GM21825 (cell line): Measurements from ENCODE around the gene ULK4.
"Not testable (repeated sequence)": the region's sequence is repeated elsewhere in the genome, so short reads cannot be mapped to it uniquely, and the experiment has no call there.

Experiments
- ATAC-seq: cut with Tn5 transposase; IDR thresholded peaks from one replicate; pipeline ENCODE4 v1.9.1; 2021; ENCODE audit warnings: mild to moderate bottlenecking, moderate library complexity; ENCODE audit not compliant: unreplicated experiment

The ULK4 gene

GRCh38 chr3:41323467-41324155 lies 638.3 kb downstream of the ULK4 start:
- no peak for ATAC-seq

- no peak for ATAC-seq
Observed at GRCh38 chr3:41321642-41321980, 640.3 kb downstream of the ULK4 start.

GRCh38 chr3:41320953-41321641 lies 640.8 kb downstream of the ULK4 start:
- no peak for ATAC-seq

DNA sequence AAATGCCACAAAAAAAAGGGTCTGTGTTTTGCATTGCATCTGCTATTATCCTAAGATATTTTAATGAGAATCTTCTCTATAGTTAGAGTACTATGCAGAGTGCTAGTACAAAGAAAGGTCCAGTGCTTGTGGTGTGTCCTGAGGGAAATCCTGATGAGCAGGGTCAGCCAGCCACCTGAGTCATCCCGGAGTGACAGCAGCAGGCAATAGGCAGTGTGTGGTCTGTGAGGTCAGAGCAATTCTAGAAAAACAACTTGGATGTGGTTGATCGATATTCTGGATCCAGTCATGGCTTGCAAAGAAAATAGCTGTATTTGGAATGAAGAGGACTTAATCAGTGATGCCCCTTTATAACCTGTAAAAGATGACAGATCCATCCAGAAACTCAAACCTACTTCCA lies 643.4 kb downstream of the ULK4 start:
- ATAC-seq, result no peak

- ATAC-seq, result no peak
Observed at GRCh38 chr3:41317718-41318117, 644.2 kb downstream of the ULK4 start.

GRCh38 chr3:41317298-41317697 lies 644.6 kb downstream of the ULK4 start:
- ATAC-seq, result no peak

DNA sequence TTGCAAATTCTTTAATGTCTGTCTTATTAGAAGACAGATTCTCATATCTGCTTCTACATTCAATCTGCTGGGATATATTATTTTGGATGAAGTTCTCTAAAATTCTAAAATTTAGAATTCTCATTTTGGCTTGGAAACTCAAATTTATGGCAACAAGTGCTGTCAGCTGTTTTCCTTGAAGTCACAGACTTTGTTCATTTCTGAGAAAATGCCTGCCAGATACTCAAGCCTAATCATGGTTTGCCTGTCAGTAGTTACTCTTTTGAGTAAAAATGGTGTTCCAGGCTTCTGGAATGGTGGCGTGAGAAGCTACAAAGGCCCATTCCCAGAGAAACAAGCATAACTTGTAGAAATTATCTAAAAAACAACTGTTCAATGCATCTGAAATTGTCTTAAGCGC lies 646.8 kb downstream of the ULK4 start:
- no peak for ATAC-seq

DNA sequence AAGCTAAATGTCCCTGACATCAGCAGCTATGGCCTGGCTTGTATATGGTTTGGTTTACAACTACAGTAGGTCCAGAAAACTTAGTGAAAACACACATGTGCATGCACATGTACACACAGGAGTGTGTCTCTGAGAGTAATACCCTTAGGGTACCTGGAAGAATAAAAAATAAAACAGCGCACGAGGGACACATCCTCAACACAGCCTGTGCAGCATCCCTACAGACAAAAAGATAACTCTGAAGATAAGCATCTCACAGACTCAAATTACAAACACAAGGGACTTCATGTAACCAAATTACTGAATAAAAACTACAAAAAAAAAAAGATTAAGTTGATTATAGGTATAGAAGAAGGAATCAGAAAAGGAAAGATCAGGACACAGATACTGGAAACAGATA lies 653.8 kb downstream of the ULK4 start:
- ATAC-seq, result no peak

DNA sequence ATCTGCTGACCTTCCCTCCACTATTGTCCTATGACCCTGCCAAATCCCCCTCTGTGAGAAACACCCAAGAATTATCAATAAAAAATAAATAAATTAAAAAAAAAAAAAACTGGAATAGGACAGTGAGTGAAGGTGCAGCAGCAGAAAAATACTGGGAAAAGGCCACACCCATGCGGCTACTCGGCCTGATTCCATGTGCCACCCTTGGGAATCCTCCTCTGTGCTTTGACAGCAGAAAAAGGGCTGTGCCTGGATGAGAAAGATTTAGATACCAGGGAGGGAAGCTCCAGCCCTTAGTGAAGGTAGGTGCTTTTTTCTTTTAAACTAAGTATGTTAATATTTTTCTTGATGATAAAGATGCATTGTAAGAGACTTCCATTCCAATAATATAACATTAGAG lies 654.8 kb downstream of the ULK4 start:
- no peak for ATAC-seq

- ATAC-seq, result no peak
Observed at GRCh38 chr3:41304593-41304992, 657.3 kb downstream of the ULK4 start.

- no peak for ATAC-seq
Observed at GRCh38 chr3:41302295-41302694, 659.6 kb downstream of the ULK4 start.

- no peak for ATAC-seq
Observed at GRCh38 chr3:41301548-41301947, 660.4 kb downstream of the ULK4 start.

GRCh38 chr3:41299036-41299435 lies 662.9 kb downstream of the ULK4 start:
- ATAC-seq, result no peak

DNA sequence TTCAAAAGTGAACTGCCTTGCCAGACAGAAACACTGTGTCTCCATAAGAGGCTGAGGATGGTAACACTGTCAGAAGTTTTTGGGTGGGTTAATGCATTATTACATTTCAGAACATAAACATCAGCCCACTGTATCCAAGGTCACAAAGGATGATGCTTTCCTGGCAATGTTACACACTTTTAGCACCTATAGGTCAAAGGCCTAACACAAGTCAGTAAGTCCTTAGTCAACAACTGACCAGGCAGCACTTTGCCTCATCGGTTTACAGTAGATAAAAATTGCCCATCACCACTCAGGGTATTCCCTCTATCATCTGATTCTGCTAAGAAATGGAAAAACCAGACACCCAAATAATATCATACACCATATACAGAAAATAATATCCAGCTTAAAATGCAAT lies 664.2 kb downstream of the ULK4 start:
- no peak for ATAC-seq

- no peak for ATAC-seq
Observed at GRCh38 chr3:41296556-41296955, 665.3 kb downstream of the ULK4 start.

- ATAC-seq, result no peak
Observed at GRCh38 chr3:41295740-41296139, 666.2 kb downstream of the ULK4 start.

DNA sequence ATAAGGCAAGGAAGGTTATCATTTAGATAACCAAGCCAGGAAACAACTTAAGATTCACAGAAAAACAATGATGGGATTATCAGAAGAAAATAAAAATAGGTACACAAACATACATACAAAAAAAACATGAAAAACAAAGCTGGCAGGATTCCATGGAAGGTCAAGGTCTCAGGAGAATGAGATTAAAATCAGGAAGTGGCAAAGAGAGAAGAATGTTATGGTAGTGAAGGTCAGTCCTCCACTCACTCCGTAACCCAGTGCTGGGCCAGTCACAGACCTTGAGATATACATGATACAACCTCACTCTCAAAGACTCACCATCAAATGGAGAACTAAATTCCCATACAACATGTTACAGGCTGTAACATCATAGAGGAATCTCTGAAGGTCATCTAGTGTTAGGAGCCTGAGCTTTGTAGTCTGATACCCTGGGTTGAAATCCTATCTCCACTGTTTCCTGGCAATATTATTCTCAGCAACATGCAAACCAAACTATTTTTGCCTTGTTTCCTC lies 668.7 kb downstream of the ULK4 start:
- ATAC-seq, result no peak

DNA sequence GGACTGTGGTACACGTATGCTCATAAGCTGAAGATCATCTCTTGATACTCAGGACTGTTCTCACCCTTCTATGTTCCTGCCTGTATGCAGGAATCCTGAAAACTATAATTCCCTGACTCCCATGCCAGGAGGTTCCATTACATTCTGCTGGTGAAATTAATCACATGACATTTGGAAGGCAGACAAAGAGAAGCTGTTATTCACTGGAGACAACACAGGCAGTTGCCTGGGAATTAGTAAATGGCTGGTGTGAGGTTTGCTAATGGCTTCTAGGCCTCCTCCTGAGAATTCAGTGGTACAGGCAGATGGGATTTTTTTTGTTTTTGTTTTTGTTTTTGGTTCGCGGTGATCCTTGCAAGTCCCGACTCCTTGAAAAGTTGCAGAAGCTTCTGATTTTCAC lies 671.2 kb downstream of the ULK4 start:
- no peak for ATAC-seq

- no peak for ATAC-seq
Observed at GRCh38 chr3:41290306-41290705, 671.6 kb downstream of the ULK4 start.

GRCh38 chr3:41288785-41289184 lies 673.1 kb downstream of the ULK4 start:
- no peak for ATAC-seq

DNA sequence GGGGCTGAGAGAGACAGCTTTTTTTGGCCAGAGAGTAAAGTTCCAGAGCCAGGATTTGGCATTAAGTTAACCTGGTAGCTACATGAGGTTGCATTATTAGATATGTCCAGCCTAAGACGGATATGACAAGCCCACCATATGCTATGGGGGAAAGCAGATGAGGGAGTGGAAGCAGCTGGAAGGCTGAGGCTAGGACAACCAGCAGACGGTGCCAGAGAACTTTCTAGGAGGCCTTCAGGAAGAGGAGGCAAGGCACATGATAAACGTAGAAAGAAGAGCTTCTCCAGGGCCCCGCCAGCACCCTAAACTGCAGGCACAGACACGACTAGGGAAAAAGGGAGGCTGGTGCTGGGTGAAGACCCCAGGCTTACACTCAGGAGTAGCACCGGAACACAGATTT lies 675.6 kb downstream of the ULK4 start:
- no peak for ATAC-seq

DNA sequence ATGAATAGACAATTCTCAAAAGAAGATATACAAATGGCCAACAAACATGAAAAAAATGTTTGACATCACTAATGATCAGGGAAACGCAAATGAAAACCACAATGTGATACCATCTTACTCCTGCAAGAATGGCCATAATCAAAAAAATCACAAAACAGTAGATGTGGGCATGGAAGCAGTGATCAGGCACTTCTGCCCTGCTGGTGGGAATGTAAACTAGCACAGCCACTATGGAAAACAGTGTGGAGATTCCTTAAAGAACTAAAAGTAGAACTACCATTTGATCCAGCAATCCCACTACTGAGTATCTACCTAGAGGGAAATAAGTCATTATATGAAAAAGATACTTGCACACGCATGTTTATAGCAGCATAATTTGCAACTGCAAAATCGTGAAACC lies 677.0 kb downstream of the ULK4 start:
- not testable (repeated sequence) for ATAC-seq
